HuH-7 (cell line): ENCODE results near the gene CCL28.
"Not testable (repeated sequence)": the region's sequence is repeated elsewhere in the genome, so short reads cannot be mapped to it uniquely, and the experiment has no call there.

Experiments
- DNase-seq: peaks from one replicate; pipeline ENCODE4 v3.0.0; 2011; ENCODE audit warnings: low spot score

The CCL28 gene, protein sequence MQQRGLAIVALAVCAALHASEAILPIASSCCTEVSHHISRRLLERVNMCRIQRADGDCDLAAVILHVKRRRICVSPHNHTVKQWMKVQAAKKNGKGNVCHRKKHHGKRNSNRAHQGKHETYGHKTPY

GRCh38 chr5:43412156-43412555 is at the start of gene CCL28:
Gene CCL28 (minus strand): TSS chr5:43412391. CDS start chr5:43412316, 75 bp downstream.
- no peak for DNase-seq

GRCh38 chr5:43461066-43461465 is 48.9 kb upstream of the CCL28 start:
- no peak for DNase-seq

DNA sequence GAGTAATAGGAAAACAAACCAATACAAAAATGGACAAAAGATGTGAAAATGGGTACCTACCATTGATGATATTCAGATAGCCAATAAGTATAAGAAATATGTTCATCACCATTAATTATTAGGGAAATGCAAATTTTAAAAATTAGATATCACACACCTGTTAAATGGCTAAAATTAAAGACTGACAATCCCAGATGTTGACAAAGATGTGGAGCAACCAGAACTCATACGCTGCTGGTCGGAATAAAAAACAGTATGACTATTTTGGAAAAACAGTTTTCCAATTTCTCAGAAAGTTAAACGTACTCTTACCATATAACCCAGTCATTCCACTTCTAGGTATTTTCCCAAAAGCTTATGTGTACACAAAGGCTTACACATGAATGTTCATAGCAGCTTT is 44.4 kb upstream of the CCL28 start:
- no peak for DNase-seq

- DNase-seq = not testable (repeated sequence)
Measured at GRCh38 chr5:43441575-43441974, 29.4 kb upstream of the CCL28 start.

DNA sequence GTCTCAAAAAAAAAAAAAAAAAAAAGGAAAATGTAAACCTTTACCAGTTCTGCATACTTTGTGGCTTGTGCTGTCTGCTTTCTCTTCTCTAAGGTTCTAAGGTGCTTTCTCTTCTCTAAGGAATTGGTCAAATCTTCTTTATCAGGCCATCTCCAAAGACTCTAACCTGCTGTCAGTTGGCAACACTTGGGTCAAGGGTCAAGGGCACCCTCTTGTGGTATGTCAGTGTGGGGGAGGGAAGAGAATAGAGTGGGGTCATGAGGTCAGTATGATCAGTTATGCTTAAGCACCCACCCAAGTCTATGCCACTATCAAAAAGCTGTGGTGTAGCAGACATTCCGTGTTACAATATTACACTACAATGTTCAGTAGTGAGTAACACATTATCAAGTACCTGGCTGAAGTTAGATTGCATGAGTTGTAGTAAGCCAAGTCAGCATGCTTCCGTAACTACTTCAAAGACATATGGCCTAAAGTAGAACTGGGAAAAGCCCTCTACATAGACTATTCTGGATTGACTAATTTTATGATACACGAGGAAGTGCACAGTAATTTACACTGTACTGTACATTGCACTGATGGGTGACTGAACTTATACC is 25.0 kb upstream of the CCL28 start:
- DNase-seq = no peak

DNA sequence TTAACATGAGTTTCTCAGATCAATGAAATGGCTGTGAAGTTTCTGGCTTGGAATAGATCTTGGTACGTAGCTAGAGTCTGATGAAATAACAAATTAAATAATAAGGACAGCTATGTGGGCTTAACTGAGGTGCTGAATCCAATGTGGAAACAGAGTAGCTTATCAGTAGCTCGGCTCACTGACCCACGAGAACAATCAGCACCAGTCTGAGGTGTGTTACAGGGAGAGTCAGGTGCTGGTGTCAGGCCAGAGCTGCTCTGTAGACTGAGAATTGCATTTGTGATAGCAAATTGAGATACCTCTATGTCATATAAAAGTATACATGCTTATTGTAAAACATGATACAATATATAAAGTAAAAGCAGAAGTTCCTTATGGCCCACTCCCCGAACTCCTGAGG is 21.2 kb upstream of the CCL28 start:
- no peak for DNase-seq

GRCh38 chr5:43432486-43433375 is 20.5 kb upstream of the CCL28 start:
- peak; percentile 72 for DNase-seq

DNA sequence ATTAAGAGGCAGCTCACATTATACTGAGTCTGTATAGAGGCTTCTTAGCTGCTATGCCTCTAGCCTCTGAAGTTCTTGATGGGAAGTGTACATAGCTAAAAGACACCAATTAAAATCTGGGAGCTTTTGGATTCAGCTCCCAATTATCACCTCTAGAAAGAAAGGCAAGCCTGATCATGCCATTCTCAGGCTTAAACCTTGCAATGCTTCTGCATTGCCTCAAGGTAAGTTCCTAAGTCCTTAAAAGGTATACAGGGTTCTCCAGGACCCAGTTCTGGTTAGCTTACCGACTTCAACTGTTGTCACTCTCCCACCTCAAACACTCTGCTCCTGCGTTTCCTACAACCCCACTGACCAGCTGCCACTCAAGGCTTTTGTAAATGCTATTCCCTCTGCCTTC is 17.5 kb upstream of the CCL28 start:
- DNase-seq = no peak

GRCh38 chr5:43429016-43429415 is 16.8 kb upstream of the CCL28 start:
- DNase-seq = no peak

DNA sequence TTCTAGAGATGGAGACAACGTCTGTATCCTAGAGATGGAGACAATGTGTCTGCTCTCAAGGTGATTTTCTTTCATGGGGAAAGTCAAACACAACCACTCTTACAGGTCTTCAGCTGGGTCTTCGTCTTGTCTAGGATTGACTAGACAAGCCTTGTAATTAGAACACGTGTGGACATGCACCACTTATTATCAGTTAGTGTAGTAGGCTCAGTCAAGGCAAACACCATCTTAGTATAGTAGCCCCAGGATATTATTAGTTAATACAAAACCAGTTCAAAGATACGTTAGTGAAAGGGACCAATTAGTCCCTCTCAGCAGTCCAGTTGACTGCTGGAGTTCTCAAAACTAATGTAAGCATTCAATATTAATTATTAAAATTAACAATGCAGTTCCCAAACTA is 15.1 kb upstream of the CCL28 start:
- DNase-seq = no peak

DNA sequence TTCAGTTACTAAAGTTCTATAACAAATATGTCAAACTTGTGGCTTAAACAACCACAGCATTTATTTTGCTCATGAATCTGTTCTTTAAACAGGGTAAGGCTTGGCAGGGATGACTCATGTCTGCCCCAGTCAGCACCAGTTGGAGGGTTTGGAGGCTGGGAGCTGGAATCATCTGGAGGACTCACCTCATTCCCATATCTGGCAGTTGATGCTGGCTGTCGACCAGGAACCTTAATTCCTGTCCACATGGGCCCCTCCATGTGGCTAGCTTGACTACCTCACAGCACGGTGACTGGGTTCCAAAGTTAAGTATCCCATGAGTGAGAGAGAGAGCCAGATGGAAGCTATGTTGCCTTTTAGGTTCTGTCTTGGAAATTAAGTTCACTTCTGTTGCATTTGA is 13.8 kb upstream of the CCL28 start:
- DNase-seq = no peak

DNA sequence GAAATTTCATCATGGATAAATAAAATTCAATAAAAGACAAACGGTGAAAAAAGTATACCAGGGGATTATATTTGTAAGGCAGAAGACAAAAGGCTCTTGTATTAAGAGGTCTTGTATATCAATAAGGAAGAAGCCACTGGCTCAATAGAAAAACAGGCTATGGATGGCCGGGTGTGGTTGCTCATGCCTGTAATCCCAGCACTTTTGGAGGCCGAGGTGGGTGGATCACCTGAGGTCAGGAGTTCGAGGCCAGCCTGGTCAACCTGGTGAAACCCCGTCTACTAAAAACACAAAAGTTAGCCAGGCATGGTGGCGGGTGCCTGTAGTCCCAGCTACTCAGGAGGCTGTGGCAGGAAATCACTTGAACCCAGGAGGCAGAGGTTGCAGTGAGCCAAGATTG is 10.9 kb upstream of the CCL28 start:
- DNase-seq = not testable (repeated sequence)

GRCh38 chr5:43422143-43422542 is 10.0 kb upstream of the CCL28 start:
- DNase-seq = peak; percentile 53

DNA sequence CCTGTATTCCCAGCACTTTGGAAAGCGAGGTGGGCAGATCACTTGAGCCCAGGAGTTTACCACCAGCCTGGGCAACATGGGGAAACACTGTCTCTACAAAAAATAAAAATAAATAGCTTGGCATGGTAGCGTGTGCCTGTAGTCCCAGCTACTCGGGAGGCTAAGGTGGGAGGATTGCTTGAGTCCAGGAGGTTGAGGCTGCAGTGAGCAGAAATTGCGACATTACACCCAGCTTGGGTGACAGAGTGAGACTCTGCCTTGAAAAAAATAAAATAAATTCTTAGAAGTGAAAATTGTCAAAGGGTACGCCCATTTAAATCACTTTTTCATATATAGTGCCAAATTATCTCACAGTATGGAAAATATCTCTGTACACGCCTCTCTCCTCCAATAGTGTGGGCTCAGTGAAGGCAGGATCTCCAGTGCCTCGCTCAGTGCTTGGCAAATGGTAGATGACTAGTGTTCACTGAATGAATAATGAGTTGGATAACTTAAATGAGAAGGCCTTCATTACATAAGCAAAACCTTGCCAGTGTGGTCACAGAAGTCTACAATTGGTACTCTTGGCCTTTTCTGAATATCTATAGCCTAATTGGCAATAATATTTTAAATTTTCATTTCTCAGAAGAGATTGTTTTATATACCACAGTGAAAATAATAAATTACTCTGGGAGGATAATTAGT is 9.4 kb upstream of the CCL28 start:
- DNase-seq = no peak

GRCh38 chr5:43420241-43420640 is 8.1 kb upstream of the CCL28 start:
- DNase-seq = no peak

- DNase-seq = no peak
Measured at GRCh38 chr5:43418561-43418960, 6.4 kb upstream of the CCL28 start.

DNA sequence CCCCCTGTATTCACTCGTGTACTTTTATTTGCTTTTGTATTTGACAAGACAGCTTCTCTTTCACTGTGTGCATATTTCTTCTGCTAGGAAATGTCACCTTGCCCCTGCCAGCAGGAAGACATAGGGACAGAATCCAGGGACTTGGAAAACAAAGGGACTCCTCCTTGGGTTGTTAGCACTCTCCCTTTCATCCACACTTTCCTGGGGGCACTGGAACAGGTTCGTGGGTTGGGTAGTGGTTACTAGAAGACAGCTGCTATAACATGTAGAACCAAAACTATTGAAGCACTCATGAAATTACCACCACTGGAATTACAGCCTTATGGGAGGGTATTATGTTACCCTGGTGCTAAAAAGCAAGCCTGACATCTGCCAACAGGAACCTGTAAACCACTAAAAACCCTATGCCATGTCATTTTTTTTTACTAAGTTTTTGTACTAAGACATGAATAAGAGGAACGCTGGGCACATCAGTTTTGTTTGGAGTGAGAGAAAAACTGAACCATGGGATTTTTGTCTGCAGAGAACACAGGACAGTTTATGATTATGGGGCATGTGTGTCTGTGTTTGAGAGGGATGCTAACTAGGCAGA is 4.7 kb upstream of the CCL28 start:
- DNase-seq = no peak

DNA sequence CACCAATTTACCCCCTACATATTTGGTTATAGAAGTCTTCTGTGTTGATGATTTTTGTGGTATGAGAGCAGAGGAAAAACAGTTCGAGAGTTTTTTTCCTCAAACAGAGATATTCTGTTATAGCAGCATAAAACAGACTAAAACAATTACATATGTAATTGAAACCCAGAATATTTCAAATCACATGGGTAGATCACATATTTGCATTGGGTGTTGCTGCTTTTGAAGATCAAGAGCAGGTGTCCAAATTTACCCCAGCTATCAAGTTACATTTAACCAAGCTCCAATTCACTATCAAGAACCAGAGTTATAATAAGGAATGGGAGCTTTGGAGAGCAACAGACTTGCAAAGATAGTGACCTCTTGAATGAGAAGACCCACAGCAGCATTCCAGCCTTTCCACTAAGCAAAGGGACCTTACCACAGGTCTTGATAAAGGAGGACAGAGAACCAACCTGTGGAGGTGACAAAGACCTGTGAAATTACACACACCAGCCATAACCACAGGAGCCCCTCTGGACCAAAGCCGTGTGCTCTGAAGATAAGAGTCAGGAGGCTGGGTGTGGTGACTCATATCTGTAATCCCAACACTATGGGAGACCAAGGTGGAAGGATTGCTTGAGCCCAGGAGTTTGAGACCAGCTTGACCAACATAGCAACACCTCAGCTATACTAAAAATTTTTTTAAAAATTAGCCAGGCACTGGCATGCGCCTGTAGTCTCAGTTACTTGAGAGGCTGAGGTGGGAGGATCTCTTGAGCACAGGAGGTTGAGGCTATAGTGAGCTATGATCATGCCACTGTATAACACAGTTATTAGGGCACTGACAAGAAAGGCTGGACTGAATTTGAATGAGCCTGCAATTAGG is 4.0 kb upstream of the CCL28 start:
- DNase-seq = no peak

DNA sequence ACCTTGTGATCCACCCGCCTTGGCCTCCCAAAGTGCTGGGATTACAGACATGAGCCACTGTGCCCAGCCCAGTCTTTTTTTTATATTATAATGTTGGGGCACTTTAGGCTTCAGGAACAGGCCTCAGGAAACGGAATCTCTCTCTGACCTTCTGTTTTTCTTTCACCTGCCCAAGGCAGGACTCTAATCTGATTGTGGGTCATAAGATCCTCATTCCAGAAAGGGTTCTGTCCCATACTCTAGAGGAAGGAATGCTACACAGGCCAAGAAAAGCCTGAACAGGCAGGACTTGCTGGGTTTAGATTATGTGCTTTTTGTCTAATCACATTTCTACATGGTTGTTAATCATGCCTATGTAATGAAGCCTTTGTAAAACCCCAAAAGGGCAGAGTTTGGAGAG is 1.8 kb upstream of the CCL28 start:
- no peak for DNase-seq

- no peak for DNase-seq
Measured at GRCh38 chr5:43412644-43413043, 453 bp upstream of the CCL28 start.

DNA sequence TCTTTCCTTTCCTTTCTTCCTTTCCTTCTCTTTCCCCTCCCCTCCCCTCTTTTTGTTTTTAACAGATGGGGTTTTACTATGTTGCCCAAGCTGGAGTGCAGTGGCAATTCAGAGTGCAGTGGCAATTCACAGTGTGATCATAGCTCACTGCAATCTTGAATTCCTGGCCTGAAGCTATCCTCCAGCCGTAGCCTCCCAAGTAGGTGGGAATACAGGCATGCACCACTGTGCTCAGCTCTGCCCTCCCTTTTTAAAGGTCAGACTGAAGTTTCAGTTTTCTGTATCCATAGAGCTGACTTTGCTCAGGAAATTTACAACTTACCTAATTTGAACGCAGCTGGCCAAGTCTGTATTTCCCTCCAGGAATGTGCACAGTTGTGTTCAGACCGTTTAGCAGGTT is 696 bp downstream of the CCL28 start:
- no peak for DNase-seq
